WTC11 (cell line): ENCODE results near the gene DUSP18. TPM values are rescaled to one million over a fixed set of nuclear protein-coding genes. Genes with fewer than 3 reads are reported as not detected.
A peak's percentile ranks its signal among the peaks of the same experiment; 100 is the strongest.

ENCODE experiments used
- ATAC-seq: fragments of 200-7000 bp; cut with Tn5 transposase; 2 replicates; pipeline ENCODE4 v1.10.0; 2021; ENCODE audit warnings: mild to moderate bottlenecking, moderate library complexity
- CTCF ChIA-PET: fragments of 300-600 bp; sonication (Branson Sonifier 250); formaldehyde crosslinking; loops from one replicate; lab custom pipeline; 2021; ENCODE audit warnings: antibody characterized with exemption; lab: Charles Lee
- POLR2A ChIA-PET: fragments of 350-600 bp; sonication (Branson Sonifier 250); formaldehyde crosslinking; loops from one replicate; lab custom pipeline; 2021; ENCODE audit warnings: antibody characterized with exemption; lab: Charles Lee
- DNase-seq: peaks from one replicate; pipeline ENCODE4 v3.0.0; 2021; ENCODE audit warnings: low spot score
- H3K27ac Mint-ChIP-seq: 2 replicates; pipeline ENCODE4 v1.8.0; 2021; ENCODE audit warnings: mixed read lengths
- H3K27me3 Mint-ChIP-seq: 2 replicates; pipeline ENCODE4 v1.8.0; 2021; ENCODE audit warnings: low read depth, mild to moderate bottlenecking, moderate library complexity, mixed read lengths
- H3K36me3 Mint-ChIP-seq: 2 replicates; pipeline ENCODE4 v1.8.0; 2021; ENCODE audit warnings: mixed read lengths
- H3K4me1 Mint-ChIP-seq: 2 replicates; pipeline ENCODE4 v1.8.0; 2022; ENCODE audit warnings: mixed read lengths
- H3K4me3 Mint-ChIP-seq: 2 replicates; pipeline ENCODE4 v1.8.0; 2021; ENCODE audit warnings: mild to moderate bottlenecking, moderate library complexity, mixed read lengths
- H3K9me3 Mint-ChIP-seq: 2 replicates; pipeline ENCODE4 v1.8.0; 2021; ENCODE audit warnings: mixed read lengths
- ARID4B ChIP-seq: sonication (generic); formaldehyde crosslinking; IDR thresholded peaks from 2 replicates; pipeline ENCODE4 v1.8.0; 2023; ENCODE audit warnings: missing genetic modification reagents, mild to moderate bottlenecking, borderline replicate concordance
- FOXK1 ChIP-seq: sonication (generic); formaldehyde crosslinking; IDR thresholded peaks from 2 replicates; pipeline ENCODE4 v1.8.0; 2022; ENCODE audit warnings: mild to moderate bottlenecking, moderate library complexity, missing genetic modification reagents
- GRHL2 ChIP-seq: fragments of 250-450 bp; sonication (Bioruptor Pico); IDR thresholded peaks from 2 replicates; pipeline ENCODE4 v1.8.0; 2022; ENCODE audit warnings: mild to moderate bottlenecking, moderate library complexity; ENCODE audit not compliant: insufficient replicate concordance, severe bottlenecking
- GTF2I ChIP-seq: fragments of 250-450 bp; sonication (Bioruptor Pico); conservative IDR thresholded peaks from 2 replicates; pipeline ENCODE4 v1.4.0; 2021; ENCODE audit warnings: mild to moderate bottlenecking
- HMGA2 ChIP-seq: fragments of 250-450 bp; sonication (Bioruptor Pico); IDR thresholded peaks from 2 replicates; pipeline ENCODE4 v1.4.0; 2021; ENCODE audit warnings: mild to moderate bottlenecking, moderate library complexity
- HMGXB4 ChIP-seq: sonication (generic); formaldehyde crosslinking; IDR thresholded peaks from 2 replicates; pipeline ENCODE4 v1.8.1; 2023; ENCODE audit warnings: mild to moderate bottlenecking, moderate library complexity, missing genetic modification reagents
- NR2C2 ChIP-seq: sonication (generic); formaldehyde crosslinking; IDR thresholded peaks from 2 replicates; pipeline ENCODE4 v1.8.0; 2022; ENCODE audit warnings: mild to moderate bottlenecking, missing genetic modification reagents
- OVOL2 ChIP-seq: fragments of 250-450 bp; sonication (Bioruptor Pico); IDR thresholded peaks from 2 replicates; pipeline ENCODE4 v1.9.0; 2021; ENCODE audit warnings: mild to moderate bottlenecking, borderline replicate concordance
- TP53 ChIP-seq: sonication (generic); formaldehyde crosslinking; IDR thresholded peaks from 2 replicates; pipeline ENCODE4 v1.8.1; 2023; ENCODE audit warnings: mild to moderate bottlenecking, missing genetic modification reagents
- USF2 ChIP-seq: sonication (generic); formaldehyde crosslinking; IDR thresholded peaks from 2 replicates; pipeline ENCODE4 v1.8.1; 2023; ENCODE audit warnings: mild to moderate bottlenecking, missing genetic modification reagents, moderate library complexity
- ZNF281 ChIP-seq: sonication (generic); formaldehyde crosslinking; IDR thresholded peaks from 2 replicates; pipeline ENCODE4 v1.8.0; 2023; ENCODE audit warnings: mild to moderate bottlenecking, missing genetic modification reagents
- ZNF317 ChIP-seq: sonication (generic); formaldehyde crosslinking; IDR thresholded peaks from 2 replicates; pipeline ENCODE4 v1.8.1; 2023; ENCODE audit warnings: low read depth, mild to moderate bottlenecking, moderate library complexity, missing genetic modification reagents, borderline replicate concordance
- ZNF425 ChIP-seq: fragments of 250-450 bp; sonication (Bioruptor Pico); conservative IDR thresholded peaks from 2 replicates; pipeline ENCODE4 v1.9.0; 2021; ENCODE audit warnings: mild to moderate bottlenecking
- ZSCAN18 ChIP-seq: fragments of 250-450 bp; sonication (Bioruptor Pico); IDR thresholded peaks from 2 replicates; pipeline ENCODE4 v2.1.2; 2022; ENCODE audit warnings: mild to moderate bottlenecking, moderate library complexity
- total RNA-seq: library from RNA; stranded (reverse); gene quantifications from 3 replicates; pipeline ENCODE4 v1.2.3, GENCODE V29; 2021

The DUSP18 gene
- total RNA-seq, 1 experiment from 2014 or later: 4.3 TPM

- POLR2A ChIA-PET: interaction anchor here (0.6 kb wide), 1 partner anchor 11 kb away, joined by 3 read pairs; no protein-coding TSS in a partner anchor
- H3K4me1 Mint-ChIP-seq: peaks cover 12% of the 10 kb centered on the region
- TF ChIP-seq GRHL2 (CRISPR knock-in tag) (no peak), GTF2I (no peak), ARID4B (CRISPR knock-in tag) (no peak), FOXK1 (CRISPR knock-in tag) (no peak), NR2C2 (CRISPR knock-in tag) (no peak), ZNF317 (CRISPR knock-in tag) (no peak)
- TF ChIP-seq, all 79 proteins: peak for 0
- ATAC-seq: no peak
- no peak for DNase-seq
- Mint-ChIP-seq H3K9me3 (no peaks in the 10 kb centered on the region), H3K27ac (no peak overlapping the region), H3K36me3 (no peaks in the 10 kb centered on the region), H3K27me3 (peaks cover 27% of the 10 kb centered on the region), H3K4me3 (peak overlapping the region; percentile 65)
- CTCF ChIA-PET: interaction anchor here (0.9 to 3.9 kb wide), 5 partner anchors 11 to 83 kb away, joined by 3 to 25 read pairs (median 5); partner anchors contain the start of gene SLC35E4
Observed at GRCh38 chr22:30695871-30696655, 28.4 kb upstream of the DUSP18 start.

- peaks cover 12% of the 10 kb centered on the region for H3K4me1 Mint-ChIP-seq
- H3K4me3 Mint-ChIP-seq: peak overlapping the region; percentile 65
- H3K27ac Mint-ChIP-seq: no peak overlapping the region
- ATAC-seq (no peak), DNase-seq (no peak)
- H3K27me3 Mint-ChIP-seq: peaks cover 27% of the 10 kb centered on the region
- TF ChIP-seq HMGA2 (CRISPR knock-in tag) (no peak), ZSCAN18 (CRISPR knock-in tag) (no peak), OVOL2 (CRISPR knock-in tag) (no peak), ZNF425 (CRISPR knock-in tag) (no peak), HMGXB4 (CRISPR knock-in tag) (no peak), ZNF317 (CRISPR knock-in tag) (no peak), USF2 (CRISPR knock-in tag) (no peak), ZNF281 (CRISPR knock-in tag) (no peak), TP53 (CRISPR knock-in tag) (no peak)
- no peaks in the 10 kb centered on the region for H3K36me3 Mint-ChIP-seq
- CTCF ChIA-PET: interaction anchor here (0.9 to 3.9 kb wide), 6 partner anchors 10 to 89 kb away, joined by 3 to 25 read pairs (median 4); partner anchors contain the start of gene SLC35E4
- H3K9me3 Mint-ChIP-seq: no peaks in the 10 kb centered on the region
- POLR2A ChIA-PET: interaction anchor here (0.6 kb wide), 1 partner anchor 11 kb away, joined by 3 read pairs; no protein-coding TSS in a partner anchor
Observed at GRCh38 chr22:30695351-30695851, 27.7 kb upstream of the DUSP18 start.
